AG10803 (cell line): ENCODE results near the gene UNC13A.

Experiments
- DNase-seq: peaks from one replicate; pipeline ENCODE4 v3.0.0; 2010; ENCODE audit warnings: low read depth
- H3K4me3 ChIP-seq: 2 replicates; pipeline ENCODE4 v1.5.1; 2011; ENCODE audit warnings: mild to moderate bottlenecking, low read length, control low read depth
- TF ChIP-seq, protein P1 (sequence below): conservative IDR thresholded peaks from 2 replicates; pipeline ENCODE4 v1.5.1; 2011; ENCODE audit warnings: mild to moderate bottlenecking, low read length, control low read depth, inconsistent platforms

The UNC13A gene

DNA sequence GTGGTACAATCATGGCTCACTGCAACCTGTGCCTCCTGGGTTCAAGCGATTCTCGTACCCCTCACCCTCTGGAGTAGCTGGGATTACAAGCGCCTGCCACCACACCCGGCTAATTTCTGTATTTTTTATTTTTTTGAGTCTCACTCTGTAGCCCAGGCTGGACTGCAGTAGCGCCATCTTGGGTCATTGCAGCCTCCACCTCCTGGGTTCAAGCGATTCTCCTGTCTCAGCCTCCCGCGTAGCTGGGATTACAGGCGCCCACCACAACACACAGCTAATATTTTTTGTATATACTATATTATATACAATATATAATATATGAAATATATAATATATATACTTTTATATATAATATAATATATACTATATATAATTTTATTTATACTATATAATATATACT lies 80.2 kb downstream of the UNC13A start:
- no peak for DNase-seq
- TF ChIP-seq, protein P1, sequence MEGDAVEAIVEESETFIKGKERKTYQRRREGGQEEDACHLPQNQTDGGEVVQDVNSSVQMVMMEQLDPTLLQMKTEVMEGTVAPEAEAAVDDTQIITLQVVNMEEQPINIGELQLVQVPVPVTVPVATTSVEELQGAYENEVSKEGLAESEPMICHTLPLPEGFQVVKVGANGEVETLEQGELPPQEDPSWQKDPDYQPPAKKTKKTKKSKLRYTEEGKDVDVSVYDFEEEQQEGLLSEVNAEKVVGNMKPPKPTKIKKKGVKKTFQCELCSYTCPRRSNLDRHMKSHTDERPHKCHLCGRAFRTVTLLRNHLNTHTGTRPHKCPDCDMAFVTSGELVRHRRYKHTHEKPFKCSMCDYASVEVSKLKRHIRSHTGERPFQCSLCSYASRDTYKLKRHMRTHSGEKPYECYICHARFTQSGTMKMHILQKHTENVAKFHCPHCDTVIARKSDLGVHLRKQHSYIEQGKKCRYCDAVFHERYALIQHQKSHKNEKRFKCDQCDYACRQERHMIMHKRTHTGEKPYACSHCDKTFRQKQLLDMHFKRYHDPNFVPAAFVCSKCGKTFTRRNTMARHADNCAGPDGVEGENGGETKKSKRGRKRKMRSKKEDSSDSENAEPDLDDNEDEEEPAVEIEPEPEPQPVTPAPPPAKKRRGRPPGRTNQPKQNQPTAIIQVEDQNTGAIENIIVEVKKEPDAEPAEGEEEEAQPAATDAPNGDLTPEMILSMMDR = no peak
- no peak overlapping the region for H3K4me3 ChIP-seq

DNA sequence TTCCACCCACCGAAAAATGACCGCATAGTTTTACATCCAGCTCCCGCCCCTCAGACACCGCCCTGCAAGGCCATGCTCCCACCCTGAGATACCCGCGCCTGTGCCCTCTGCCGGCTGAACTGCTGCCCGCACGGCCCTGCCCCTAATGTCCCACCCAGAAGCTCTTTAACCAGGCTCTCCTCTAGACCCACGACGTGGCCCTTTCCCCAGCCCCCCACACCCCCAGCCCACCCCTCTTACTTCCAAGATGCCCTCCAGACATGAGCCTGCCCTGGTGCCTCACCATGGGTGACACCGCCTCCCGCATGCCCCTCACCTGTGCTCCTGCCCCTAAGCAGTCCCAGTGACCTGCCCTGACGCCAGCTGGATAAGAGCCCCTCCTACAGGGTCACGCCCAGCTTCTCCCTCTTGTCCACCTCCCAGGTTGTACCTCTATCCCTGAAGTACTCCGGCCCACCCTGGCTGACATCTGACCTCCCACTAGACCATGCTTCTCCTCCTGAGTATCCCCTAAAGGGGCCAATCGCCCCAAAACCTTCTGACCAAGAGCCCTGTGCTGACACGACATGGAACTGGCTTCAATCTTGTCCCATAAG lies 81.5 kb downstream of the UNC13A start:
- peak overlapping the region; percentile 36; the same call in 1 of the 2 replicates for H3K4me3 ChIP-seq
- DNase-seq = no peak
- TF ChIP-seq, protein P1 = no peak

DNA sequence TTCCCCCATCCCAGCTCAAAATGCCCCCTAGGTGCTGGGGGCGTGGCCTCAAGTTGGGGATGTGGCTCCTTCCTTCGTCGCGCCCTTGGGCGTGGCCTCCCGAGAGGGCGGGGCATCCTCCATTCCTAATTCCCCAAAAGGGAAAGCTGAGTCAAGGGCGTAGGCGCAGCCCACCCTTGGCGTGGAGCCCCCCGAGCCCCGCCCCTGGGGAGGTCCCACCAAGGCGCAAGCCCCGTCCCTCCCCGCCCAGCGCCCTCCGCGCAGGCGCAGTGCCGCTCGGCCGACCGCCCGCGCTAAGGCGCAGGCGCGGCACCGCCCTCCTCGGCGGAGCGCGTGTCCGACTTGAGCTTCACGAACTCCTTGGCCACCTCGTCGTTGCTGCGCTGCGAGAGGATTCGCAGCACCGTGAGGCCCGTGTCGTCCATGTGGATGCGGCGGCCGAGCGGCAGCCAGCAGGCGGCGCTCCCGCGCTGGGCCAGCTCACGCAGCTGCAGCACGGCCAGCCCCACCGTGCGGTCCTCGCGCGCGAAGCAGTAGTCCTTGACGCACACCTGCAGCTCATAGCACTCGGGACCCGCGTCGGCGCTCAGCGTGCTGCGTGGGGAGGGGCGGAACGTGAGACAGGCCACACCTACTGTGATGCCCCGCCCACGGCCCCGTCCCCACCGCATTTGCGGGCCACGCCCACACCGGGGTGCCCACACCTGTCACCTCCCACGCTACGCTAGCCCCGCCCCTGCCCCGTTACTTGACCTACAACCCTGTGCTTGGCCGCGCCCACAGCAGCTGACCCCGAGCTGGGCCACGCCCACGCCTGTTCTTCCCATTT lies 82.2 kb downstream of the UNC13A start:
- peak; percentile 47 for DNase-seq
- TF ChIP-seq, protein P1 = peak; percentile 27; the same call in 1 of the 2 replicates
- peak overlapping the region; percentile 36 for H3K4me3 ChIP-seq

DNA sequence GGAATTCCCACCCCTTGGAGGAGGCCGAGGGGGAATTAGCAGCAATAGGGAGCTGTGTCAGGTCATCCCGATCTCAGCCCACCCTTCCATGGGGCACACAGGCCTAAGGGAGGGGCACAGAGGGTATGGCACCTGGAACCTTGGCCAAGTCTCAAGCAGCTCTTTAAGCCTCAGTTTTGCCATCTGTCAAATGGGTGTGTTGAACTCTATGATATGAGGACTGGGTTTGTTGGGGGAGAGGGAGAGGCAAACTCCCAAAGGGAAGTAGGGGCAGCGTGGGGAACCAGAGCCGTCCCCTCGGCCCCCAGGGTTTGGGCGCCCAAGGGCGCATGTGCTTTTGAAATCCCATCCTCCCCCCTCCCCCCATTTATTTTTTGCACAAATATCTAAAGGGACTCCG lies 83.0 kb downstream of the UNC13A start:
- no peak for DNase-seq
- H3K4me3 ChIP-seq = no peak overlapping the region
- TF ChIP-seq, protein P1 = no peak

DNA sequence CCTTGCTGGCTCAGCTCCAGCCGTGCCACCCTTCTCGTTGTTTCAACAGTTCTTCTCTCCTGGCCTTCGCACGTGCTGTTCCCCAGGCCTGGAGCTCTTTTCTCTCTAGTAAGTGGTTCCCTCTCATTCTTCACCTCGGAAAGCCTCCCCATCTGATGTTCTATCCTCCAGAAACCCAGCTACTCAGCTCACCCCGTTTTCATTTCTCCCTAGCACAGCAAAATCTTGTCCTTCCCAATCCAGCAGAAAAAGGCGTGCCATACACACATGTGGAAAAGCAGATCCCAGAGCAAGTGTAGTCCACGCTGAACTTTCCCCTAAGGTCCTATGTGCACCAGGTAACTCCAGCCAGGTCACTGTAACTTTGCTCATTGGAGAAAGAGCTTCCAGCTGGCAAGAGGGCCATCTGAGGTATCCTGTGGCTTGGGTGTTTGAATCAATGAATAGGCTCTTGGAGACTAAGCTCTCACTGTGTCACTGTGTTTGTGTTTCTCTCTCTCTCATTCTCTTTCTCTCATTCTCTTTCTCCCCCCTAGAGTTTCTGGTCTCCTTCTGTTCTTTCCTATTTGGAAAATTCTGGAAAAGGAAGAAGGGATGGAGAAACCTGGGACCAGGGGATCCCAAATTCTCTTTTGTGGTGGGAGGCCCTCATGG lies 83.7 kb downstream of the UNC13A start:
- no peak for DNase-seq
- no peak overlapping the region for H3K4me3 ChIP-seq
- TF ChIP-seq, protein P1 = no peak

DNA sequence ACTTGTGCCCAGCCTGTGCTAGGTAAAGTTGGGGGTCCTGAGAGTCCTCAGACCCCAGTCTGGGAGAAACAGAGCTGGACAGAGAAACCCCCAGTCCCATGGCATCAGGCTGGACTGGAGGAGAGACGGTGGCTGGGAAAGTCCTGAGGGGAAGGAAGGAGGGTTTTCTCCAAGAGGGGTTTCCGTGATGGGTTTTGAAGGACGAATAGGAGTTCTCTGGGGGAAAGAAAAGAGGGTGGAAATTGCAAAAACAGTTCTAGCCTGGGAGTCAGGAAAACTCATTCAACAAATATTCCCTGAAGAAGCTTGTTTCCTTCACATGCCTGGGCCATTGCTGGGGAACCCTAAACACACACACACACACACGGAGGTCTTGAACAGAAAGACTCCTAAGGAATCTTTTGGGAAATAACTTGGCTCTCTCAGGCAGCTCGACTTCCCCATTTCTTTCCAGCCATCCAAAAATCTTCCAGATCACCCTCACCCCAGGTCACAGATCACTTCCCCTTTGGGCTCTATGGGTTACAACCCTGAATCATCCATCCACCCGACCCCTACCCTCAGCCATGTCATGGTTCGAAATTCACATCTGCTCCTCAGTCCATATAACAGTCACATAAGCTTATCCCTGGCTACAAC lies 85.2 kb downstream of the UNC13A start:
- no peak for DNase-seq
- no peak overlapping the region for H3K4me3 ChIP-seq
- TF ChIP-seq, protein P1 = no peak
